Stimulated activated CD8-positive, alpha-beta memory T cell treated with anti-CD3 and anti-CD28 coated beads, Interleukin-7, amount 100 ng/mL, for 4 hours (primary cell): ENCODE measurements around the gene LGALS12.
"Not testable (repeated sequence)": the region's sequence is repeated elsewhere in the genome, so short reads cannot be mapped to it uniquely, and the experiment has no call there.

Experiments used
- DNase-seq, 2 donors: peaks; one replicate each; pipeline ENCODE4 v3.0.0-alpha.2; 2020; ENCODE audit warnings: low read depth in 2 of 2

The LGALS12 gene

GRCh38 chr11:63532799-63533475 is 27.1 kb downstream of the LGALS12 start:
- DNase-seq: no peak

GRCh38 chr11:63534076-63534475 is 28.2 kb downstream of the LGALS12 start:
- DNase-seq: no peak

GRCh38 chr11:63534895-63535461 is 29.1 kb downstream of the LGALS12 start:
- DNase-seq: no peak

- peak in 1 of 2 donors; percentile 26 for DNase-seq
Measured at GRCh38 chr11:63535734-63536133, 29.9 kb downstream of the LGALS12 start.

GRCh38 chr11:63536669-63537292 is 30.9 kb downstream of the LGALS12 start, which contains the start of gene PLAAT4:
TSS of gene PLAAT4 (plus strand) at chr11:63536808. CDS start at chr11:63536869, 61 bp downstream.
- DNase-seq: no peak

- no peak for DNase-seq
Measured at GRCh38 chr11:63537293-63538101, 31.6 kb downstream of the LGALS12 start.

GRCh38 chr11:63542506-63542905 is 36.6 kb downstream of the LGALS12 start:
- not testable (repeated sequence) for DNase-seq

GRCh38 chr11:63543711-63544110 is 37.8 kb downstream of the LGALS12 start:
- no peak for DNase-seq

- no peak for DNase-seq
Measured at GRCh38 chr11:63547061-63547460, 41.2 kb downstream of the LGALS12 start.

GRCh38 chr11:63548178-63548577 is 42.3 kb downstream of the LGALS12 start:
- no peak for DNase-seq

- DNase-seq: no peak
Measured at GRCh38 chr11:63549411-63549810, 43.5 kb downstream of the LGALS12 start.

- not testable (repeated sequence) for DNase-seq
Measured at GRCh38 chr11:63550156-63550700, 44.3 kb downstream of the LGALS12 start.

GRCh38 chr11:63551091-63551888 is 45.4 kb downstream of the LGALS12 start:
- no peak for DNase-seq

- no peak for DNase-seq
Measured at GRCh38 chr11:63551889-63552266, 46.0 kb downstream of the LGALS12 start.

GRCh38 chr11:63552921-63553320 is 47.0 kb downstream of the LGALS12 start:
- no peak for DNase-seq

- peak in 1 of 2 donors; percentile 54 for DNase-seq
Measured at GRCh38 chr11:63553759-63554158, 47.9 kb downstream of the LGALS12 start.

- no peak for DNase-seq
Measured at GRCh38 chr11:63554877-63555223, 49.0 kb downstream of the LGALS12 start.

- no peak for DNase-seq
Measured at GRCh38 chr11:63556404-63557013, 50.6 kb downstream of the LGALS12 start.

- DNase-seq: no peak
Measured at GRCh38 chr11:63557570-63557969, 51.7 kb downstream of the LGALS12 start.

- no peak for DNase-seq
Measured at GRCh38 chr11:63558459-63559157, 52.7 kb downstream of the LGALS12 start.
